Measurements from ENCODE around the gene NHS. TPM values are rescaled to one million over a fixed set of nuclear protein-coding genes. Genes with fewer than 3 reads are reported as not detected.

The NHS gene
- total RNA-seq, 1 donor, result 0.31 TPM

- Histone ChIP-seq H3K4me1 (ENCODE audit: insufficient read depth, low read length) (no peaks in the 10 kb centered on the region), H3K9me3 (ENCODE audit: low read depth, low read length) (no peaks in the 10 kb centered on the region), H3K27me3 (ENCODE audit: insufficient read depth, low read length) (no peaks in the 10 kb centered on the region), H3K4me3 (ENCODE audit: low read length) (no peak overlapping the region)
These were observed 74.9 kb downstream of the NHS start for GRCh38 chrX:17449866-17450265.

GRCh38 chrX:17453788-17454187 lies 78.8 kb downstream of the NHS start:
- H3K9me3 ChIP-seq (ENCODE audit: low read depth, low read length), result no peaks in the 10 kb centered on the region
- no peaks in the 10 kb centered on the region for H3K4me1 ChIP-seq (ENCODE audit: insufficient read depth, low read length)
- no peak overlapping the region for H3K4me3 ChIP-seq (ENCODE audit: low read length)
- no peaks in the 10 kb centered on the region for H3K27me3 ChIP-seq (ENCODE audit: insufficient read depth, low read length)

GRCh38 chrX:17456526-17456925 lies 81.5 kb downstream of the NHS start:
- Histone ChIP-seq H3K9me3 (ENCODE audit: low read depth, low read length) (no peaks in the 10 kb centered on the region), H3K4me1 (ENCODE audit: insufficient read depth, low read length) (no peaks in the 10 kb centered on the region), H3K4me3 (ENCODE audit: low read length) (no peak overlapping the region), H3K27me3 (ENCODE audit: insufficient read depth, low read length) (no peaks in the 10 kb centered on the region)

GRCh38 chrX:17459008-17459611 lies 84.1 kb downstream of the NHS start:
- no peaks in the 10 kb centered on the region for H3K27me3 ChIP-seq (ENCODE audit: insufficient read depth, low read length)
- H3K9me3 ChIP-seq (ENCODE audit: low read depth, low read length), result no peaks in the 10 kb centered on the region
- no peak overlapping the region for H3K4me3 ChIP-seq (ENCODE audit: low read length)
- no peaks in the 10 kb centered on the region for H3K4me1 ChIP-seq (ENCODE audit: insufficient read depth, low read length)

- Histone ChIP-seq H3K9me3 (ENCODE audit: low read depth, low read length) (no peaks in the 10 kb centered on the region), H3K4me1 (ENCODE audit: insufficient read depth, low read length) (no peaks in the 10 kb centered on the region), H3K4me3 (ENCODE audit: low read length) (no peak overlapping the region), H3K27me3 (ENCODE audit: insufficient read depth, low read length) (no peaks in the 10 kb centered on the region)
These were observed 84.7 kb downstream of the NHS start for GRCh38 chrX:17459661-17460060.

GRCh38 chrX:17462881-17463280 lies 87.9 kb downstream of the NHS start:
- H3K9me3 ChIP-seq (ENCODE audit: low read depth, low read length), result no peaks in the 10 kb centered on the region
- no peak overlapping the region for H3K4me3 ChIP-seq (ENCODE audit: low read length)
- H3K27me3 ChIP-seq (ENCODE audit: insufficient read depth, low read length), result no peaks in the 10 kb centered on the region
- H3K4me1 ChIP-seq (ENCODE audit: insufficient read depth, low read length), result no peaks in the 10 kb centered on the region

- H3K9me3 ChIP-seq (ENCODE audit: low read depth, low read length), result no peaks in the 10 kb centered on the region
These were observed 89.2 kb downstream of the NHS start for GRCh38 chrX:17464194-17464593.

GRCh38 chrX:17465201-17465600 lies 90.2 kb downstream of the NHS start:
- no peaks in the 10 kb centered on the region for H3K4me1 ChIP-seq (ENCODE audit: insufficient read depth, low read length)
- no peaks in the 10 kb centered on the region for H3K9me3 ChIP-seq (ENCODE audit: low read depth, low read length)
- no peak overlapping the region for H3K4me3 ChIP-seq (ENCODE audit: low read length)
- H3K27me3 ChIP-seq (ENCODE audit: insufficient read depth, low read length), result no peaks in the 10 kb centered on the region

More at GRCh38 chrX:17464194-17464593, 89.2 kb downstream of the NHS start:
- no peaks in the 10 kb centered on the region for H3K27me3 ChIP-seq (ENCODE audit: insufficient read depth, low read length)
- no peaks in the 10 kb centered on the region for H3K4me1 ChIP-seq (ENCODE audit: insufficient read depth, low read length)
- H3K4me3 ChIP-seq (ENCODE audit: low read length), result no peak overlapping the region

- H3K27me3 ChIP-seq (ENCODE audit: insufficient read depth, low read length), result no peaks in the 10 kb centered on the region
- no peaks in the 10 kb centered on the region for H3K9me3 ChIP-seq (ENCODE audit: low read depth, low read length)
- no peak overlapping the region for H3K4me3 ChIP-seq (ENCODE audit: low read length)
- no peaks in the 10 kb centered on the region for H3K4me1 ChIP-seq (ENCODE audit: insufficient read depth, low read length)
These were observed 90.8 kb downstream of the NHS start for GRCh38 chrX:17465802-17466201.

- Histone ChIP-seq H3K9me3 (ENCODE audit: low read depth, low read length) (no peaks in the 10 kb centered on the region), H3K4me1 (ENCODE audit: insufficient read depth, low read length) (no peaks in the 10 kb centered on the region), H3K27me3 (ENCODE audit: insufficient read depth, low read length) (no peaks in the 10 kb centered on the region), H3K4me3 (ENCODE audit: low read length) (no peak overlapping the region)
These were observed 95.1 kb downstream of the NHS start for GRCh38 chrX:17470136-17470535.

GRCh38 chrX:17471121-17471520 lies 96.1 kb downstream of the NHS start:
- Histone ChIP-seq H3K9me3 (ENCODE audit: low read depth, low read length) (no peaks in the 10 kb centered on the region), H3K4me3 (ENCODE audit: low read length) (no peak overlapping the region), H3K4me1 (ENCODE audit: insufficient read depth, low read length) (no peaks in the 10 kb centered on the region), H3K27me3 (ENCODE audit: insufficient read depth, low read length) (no peaks in the 10 kb centered on the region)

GRCh38 chrX:17471861-17472260 lies 96.9 kb downstream of the NHS start:
- no peaks in the 10 kb centered on the region for H3K27me3 ChIP-seq (ENCODE audit: insufficient read depth, low read length)
- H3K4me1 ChIP-seq (ENCODE audit: insufficient read depth, low read length), result no peaks in the 10 kb centered on the region
- H3K4me3 ChIP-seq (ENCODE audit: low read length), result no peak overlapping the region
- H3K9me3 ChIP-seq (ENCODE audit: low read depth, low read length), result no peaks in the 10 kb centered on the region

- Histone ChIP-seq H3K9me3 (ENCODE audit: low read depth, low read length) (no peaks in the 10 kb centered on the region), H3K27me3 (ENCODE audit: insufficient read depth, low read length) (no peaks in the 10 kb centered on the region), H3K4me1 (ENCODE audit: insufficient read depth, low read length) (no peaks in the 10 kb centered on the region), H3K4me3 (ENCODE audit: low read length) (no peak overlapping the region)
These were observed 97.4 kb downstream of the NHS start for GRCh38 chrX:17472424-17472823.

- Histone ChIP-seq H3K4me3 (ENCODE audit: low read length) (no peak overlapping the region), H3K27me3 (ENCODE audit: insufficient read depth, low read length) (no peaks in the 10 kb centered on the region)
These were observed 98.0 kb downstream of the NHS start for GRCh38 chrX:17473021-17473420.

GRCh38 chrX:17474892-17475291 lies 99.9 kb downstream of the NHS start:
- Histone ChIP-seq H3K27me3 (ENCODE audit: insufficient read depth, low read length) (no peaks in the 10 kb centered on the region), H3K4me3 (ENCODE audit: low read length) (no peak overlapping the region), H3K4me1 (ENCODE audit: insufficient read depth, low read length) (no peaks in the 10 kb centered on the region), H3K9me3 (ENCODE audit: low read depth, low read length) (no peaks in the 10 kb centered on the region)

More at GRCh38 chrX:17473021-17473420, 98.0 kb downstream of the NHS start:
- H3K9me3 ChIP-seq (ENCODE audit: low read depth, low read length), result no peaks in the 10 kb centered on the region
- H3K4me1 ChIP-seq (ENCODE audit: insufficient read depth, low read length), result no peaks in the 10 kb centered on the region

GRCh38 chrX:17475449-17476217 lies 100.6 kb downstream of the NHS start:
- H3K4me3 ChIP-seq (ENCODE audit: low read length), result no peak overlapping the region
- no peaks in the 10 kb centered on the region for H3K4me1 ChIP-seq (ENCODE audit: insufficient read depth, low read length)
- H3K9me3 ChIP-seq (ENCODE audit: low read depth, low read length), result no peaks in the 10 kb centered on the region
- no peaks in the 10 kb centered on the region for H3K27me3 ChIP-seq (ENCODE audit: insufficient read depth, low read length)

All from mononuclear cell (primary cell).